ENCODE data around the gene TRPM8.

TRPM8 gene

DNA sequence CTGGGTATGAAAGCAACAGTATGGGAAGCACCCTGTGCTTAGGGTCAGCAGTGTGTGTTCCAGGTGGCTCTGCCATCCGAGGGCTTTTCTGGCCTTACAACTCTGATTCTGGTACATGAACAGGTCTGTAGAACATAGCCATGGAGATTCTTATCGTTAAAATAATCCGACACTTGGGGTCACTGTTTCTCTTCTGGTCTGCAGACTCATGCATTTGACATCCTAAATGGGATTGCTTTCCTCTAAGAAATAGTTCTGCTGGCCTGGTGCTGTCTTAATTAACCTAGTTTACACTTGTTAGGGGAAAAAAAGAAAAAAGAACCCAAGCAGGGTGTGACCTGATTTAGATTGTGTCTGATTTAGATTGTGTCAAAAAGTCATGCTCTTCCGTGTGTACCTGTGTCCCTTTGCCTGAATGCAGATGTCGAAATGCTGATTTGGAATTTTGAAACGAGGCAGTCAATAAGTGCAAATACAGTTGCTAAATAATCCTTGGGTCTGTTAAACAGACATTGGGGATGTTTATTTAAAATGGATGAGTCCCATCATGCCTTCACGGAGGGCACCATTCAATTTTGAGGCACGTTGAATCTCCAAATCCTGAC lies 59.6 kb downstream of the TRPM8 start:
- no peak for DNase-seq

DNA sequence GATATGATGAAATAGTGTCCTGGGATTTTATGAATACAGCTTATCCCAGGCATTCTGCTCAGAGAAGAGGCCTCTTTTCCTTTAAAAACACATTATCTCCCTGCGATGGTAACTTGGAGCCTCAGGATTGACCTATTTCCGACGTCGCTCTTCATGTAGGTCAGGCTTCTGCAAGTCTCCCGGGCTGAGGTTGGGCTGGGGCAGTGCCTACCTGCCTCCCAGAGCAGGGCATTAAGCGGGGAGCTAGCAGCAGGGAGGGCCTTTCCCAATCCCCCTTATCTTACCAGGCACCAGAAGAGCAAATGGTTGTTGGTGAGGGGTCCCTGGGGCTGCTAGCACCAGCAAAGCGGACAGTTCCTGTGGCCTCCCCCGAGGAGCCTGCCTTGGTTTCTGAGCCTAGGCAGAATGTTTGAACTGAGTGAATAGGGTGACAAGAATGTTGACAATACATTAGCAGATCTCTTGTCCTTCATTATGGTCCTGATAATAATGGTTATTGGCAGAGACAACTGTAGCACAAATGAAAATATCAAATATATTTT lies 60.2 kb downstream of the TRPM8 start:
- no peak for DNase-seq

DNA sequence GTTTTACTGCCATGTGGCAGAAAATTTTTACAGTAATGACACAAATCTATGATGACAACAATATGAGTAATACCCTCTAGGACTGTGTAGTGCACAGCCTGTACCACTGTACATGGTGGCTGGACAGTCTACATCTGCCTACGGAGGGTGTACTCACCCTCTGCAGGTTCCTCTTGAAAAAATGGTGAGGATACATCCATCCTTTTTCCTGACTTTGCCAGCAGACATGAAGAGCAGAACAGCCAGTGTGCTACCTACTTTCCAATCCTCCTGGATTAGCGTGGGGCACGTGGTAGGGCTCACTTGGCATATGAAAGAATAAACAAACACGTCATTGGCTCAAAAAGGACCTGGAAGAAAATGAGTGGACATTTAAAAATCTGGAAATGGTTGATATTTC lies 62.6 kb downstream of the TRPM8 start:
- no peak for DNase-seq

DNA sequence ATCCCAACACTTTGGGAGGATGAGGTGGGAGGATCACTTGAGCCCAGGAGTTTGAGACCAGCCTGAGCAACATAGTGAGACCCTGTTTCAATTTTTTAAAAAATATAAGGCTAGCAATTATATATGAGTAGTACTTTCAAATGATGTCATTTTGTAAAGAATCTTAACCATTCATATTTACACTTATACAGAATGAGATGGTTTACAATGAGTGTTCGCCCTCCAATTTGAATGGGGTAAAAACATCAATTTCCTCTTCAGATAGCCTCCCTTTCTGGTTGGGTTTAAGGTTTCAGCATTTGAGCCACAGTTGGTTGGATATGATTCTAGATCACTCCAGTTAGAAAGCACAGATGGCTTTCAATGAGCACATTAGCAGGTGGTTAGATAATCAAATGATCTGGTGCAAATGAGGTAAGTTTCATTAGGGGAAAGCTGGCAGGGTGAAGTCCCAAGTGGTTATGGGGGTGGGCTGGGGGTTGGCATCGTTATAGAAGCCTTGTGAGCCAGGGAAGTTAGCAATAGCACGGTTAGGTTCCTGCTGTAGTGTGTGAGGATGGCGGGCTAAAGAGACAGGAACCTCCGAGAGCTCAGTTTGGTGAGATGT lies 63.9 kb downstream of the TRPM8 start:
- DNase-seq = no peak

DNA sequence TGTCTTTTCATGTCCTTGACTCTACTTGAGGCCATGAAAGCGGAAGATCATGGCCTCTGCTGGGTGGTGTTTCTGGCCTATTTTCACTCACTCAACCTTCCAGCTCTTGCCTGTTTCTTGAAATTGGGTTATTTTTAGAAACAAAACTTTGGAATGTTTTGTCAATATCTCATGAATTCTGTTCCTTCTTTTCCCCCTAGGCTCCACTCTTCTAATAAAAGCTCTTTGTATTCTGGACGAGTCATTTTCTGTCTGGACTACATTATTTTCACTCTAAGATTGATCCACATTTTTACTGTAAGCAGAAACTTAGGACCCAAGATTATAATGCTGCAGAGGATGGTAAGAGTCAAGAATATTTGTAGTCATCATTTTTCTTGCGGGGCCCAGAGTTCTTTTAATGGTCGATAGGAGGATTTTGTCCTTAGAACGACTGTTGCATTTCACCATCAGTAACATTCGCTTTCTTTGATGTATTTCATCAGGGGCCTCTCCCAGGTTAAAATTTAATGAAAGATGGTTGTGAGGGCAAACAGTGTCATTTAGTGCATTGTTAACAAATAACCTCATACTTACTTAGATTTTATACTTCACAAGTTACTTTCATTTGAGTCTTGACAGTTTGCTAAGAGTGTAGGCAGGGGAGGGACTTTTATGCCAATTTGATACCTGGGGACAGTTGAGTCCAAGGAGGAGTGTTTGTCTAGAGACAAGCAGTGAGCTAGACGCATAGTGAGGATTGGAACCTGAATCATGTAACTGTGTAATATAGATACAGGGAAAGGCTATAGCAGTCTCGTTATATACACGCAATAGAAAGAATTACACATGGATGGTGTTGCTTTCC lies 64.6 kb downstream of the TRPM8 start:
- no peak for DNase-seq

DNA sequence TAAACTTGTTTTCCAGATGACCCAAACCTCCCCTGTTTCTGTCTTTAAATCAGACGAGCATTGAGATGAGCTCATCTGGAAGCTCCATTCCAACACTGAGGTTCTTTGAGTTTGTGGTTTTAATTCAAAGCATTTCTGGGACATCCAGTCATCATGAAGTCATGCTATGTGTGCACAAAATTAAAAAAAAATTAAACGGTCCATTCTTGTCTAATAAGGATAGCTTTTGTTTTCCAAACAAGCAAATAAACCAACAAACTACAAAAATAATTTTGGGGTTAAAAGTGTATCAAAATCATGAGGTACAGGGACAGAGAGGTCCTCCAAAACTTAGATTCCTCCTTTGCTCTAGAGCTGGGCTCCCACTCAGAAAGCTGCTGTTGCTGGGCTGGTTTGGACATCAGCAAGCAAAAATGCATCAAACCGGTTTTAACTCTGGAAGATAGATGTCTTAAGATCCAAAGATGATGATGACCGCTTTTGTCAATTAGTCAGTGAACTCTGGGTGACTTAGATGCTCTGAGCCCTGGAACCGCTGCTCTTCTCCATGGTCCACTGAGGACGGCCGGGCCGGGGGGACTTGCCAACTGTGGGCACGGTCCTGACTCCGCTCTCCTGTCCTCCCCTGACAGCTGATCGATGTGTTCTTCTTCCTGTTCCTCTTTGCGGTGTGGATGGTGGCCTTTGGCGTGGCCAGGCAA lies 65.4 kb downstream of the TRPM8 start:
- no peak for DNase-seq

DNA sequence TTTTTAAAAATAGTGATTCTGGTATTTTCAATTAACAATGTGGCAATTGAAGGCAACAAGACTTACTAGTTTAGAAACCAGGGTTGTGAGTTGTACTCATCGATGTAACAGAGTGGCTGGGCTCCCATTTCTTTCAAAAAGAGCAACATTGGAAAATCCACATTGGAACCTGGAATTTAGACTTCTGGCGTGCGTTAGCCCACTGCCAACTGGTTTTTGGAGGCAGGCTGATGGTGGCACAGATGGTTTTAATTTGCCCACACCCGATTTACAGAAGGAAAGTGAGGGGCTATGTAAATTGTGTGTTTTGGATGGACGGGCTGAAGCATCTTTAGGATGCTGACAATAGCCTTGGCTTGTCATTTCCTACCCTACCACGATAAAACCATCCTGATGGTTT lies 66.3 kb downstream of the TRPM8 start:
- no peak for DNase-seq

DNA sequence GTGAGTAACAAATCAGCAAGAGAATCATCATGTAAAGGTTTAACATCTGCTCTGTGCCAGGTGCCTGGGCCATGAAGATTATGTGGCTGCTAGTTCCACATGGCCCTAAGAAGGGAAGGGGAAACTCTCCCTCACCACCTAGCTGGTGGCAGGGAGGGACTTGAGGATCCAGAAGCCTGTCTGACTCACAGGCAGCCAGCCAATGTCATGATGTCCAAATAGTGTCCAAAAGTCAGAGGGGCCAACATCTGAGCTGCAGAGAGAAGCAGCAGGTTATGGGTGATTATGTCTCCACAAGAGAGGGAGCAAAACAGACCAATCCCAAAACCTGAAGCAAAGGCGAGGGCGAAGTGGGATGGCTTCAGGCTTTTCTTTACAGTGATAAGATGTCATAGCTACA lies 71.4 kb downstream of the TRPM8 start:
- no peak for DNase-seq

DNA sequence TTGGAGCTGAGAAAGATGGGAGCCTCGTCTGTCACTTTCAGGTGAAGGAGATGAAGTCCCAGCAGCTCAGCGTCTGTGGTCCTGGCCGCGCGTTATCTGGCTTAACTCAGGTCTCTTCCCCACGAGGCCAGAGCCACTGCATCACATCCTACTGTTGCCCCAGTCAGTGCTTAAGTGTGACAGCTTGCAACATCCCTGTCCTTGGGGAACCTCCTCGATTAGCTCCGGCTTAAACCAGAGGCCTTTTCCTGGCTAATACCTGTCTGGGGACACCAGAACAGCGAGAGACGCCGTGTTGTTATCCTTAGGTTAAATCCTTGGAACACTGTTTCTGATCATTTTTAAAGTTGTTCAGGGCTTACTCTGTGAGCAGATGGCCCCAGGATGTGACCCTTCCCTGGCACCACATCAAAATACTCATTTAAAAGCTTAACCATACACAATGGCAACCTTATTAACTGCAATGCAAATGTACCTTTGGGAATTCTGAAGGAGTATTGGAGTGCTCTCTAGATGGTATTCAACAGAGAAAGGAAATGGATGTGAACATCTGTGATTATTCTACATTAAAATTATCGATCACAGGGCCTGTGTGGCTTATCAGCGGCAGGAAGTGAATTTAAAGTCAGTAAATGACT lies 72.2 kb downstream of the TRPM8 start:
- DNase-seq = no peak

DNA sequence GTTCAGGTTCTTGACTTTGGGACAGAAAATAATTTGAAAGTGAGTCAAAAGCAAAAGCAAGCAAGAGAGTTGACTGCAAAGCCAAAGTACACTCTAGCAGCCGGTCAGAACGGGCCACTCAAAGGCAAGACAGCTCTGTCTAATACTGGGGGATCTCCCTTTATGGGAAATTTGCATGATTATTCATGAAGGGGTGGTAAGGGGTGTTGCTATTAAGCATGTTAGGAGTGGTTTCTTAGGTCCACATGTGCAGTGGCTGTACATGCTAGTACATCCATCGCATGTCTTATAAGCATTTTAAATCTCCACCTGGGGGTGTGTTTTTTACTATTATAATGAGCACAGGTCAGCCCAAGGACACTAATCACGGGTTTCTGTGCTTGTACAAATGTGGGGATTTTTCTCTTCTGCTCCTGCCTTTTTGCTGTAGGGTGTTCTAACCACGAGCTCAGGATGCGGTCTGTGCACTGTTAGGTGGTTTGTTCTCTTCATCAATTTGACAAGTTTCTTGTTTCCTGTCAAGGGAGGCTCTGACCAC lies 73.2 kb downstream of the TRPM8 start:
- peak; percentile 52 for DNase-seq

DNA sequence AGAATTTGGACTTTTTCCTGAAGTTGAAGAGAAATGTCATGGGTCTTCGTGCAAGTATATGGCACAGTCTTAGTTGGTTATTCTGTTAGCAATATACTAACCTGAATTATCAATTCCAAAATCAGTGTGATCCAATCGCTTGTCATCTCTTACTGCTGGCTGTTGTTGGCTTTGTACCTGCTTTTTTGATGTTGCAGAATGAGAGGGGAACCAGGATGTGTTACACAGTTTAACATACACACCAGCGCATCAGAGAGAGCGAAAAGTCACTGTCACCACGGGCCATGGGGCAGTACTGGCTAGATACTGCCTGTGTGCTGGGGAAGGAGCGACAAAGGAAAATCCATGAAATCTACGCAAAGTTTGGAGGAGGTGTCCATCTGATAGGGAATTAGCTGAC lies 74.0 kb downstream of the TRPM8 start:
- no peak for DNase-seq

DNA sequence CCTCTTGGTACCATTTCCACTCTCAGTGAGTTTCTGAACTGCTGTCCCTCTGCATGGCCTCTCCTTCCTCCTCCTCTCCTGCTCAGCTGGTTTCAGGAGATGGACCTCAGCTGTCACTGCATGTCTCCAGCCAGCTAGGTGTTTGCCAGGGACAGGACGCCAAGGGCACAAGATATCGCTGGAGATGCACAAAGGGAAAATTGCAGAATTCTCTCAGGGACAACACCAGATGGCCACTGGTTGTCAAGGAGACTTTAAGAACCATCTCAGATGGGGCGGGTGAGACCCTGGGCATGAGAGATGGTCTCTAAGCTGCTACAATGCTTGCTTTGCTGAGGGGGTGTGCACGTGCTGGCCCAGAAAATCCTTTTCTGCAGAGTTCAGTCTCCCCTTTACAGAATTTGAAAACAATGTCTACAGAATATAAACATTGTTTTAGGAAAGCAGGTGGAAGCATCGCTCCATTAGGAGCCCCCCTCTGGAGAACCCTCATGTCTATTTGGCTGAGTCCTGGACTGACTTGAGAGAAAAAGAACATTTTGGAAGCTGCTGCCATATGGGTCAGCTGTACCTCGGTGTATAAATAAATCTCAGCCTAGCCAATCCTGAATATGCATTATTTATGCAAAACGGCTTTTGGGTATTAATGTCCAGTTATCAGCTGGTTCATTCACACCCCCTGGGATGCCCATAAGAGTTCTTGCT lies 75.5 kb downstream of the TRPM8 start:
- no peak for DNase-seq

DNA sequence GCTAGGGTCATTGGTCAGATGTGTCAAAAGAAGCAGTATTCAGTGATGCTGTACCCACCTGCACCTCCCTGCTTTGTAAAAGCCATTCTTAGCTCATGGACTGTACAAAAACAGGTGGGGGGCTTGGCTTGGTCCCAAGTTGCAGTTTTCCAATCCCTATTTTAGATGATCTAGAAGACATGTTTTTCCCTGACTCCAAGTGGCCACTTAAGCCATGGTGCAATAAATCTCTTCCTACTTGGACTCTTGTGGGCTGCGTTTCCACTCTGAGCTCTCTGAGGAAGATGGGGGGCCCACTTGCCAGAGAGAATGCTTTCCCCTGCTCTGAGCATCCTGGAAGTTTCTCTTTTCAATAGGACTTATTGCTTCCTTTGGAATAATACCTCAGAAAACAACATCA lies 76.3 kb downstream of the TRPM8 start:
- DNase-seq = no peak

DNA sequence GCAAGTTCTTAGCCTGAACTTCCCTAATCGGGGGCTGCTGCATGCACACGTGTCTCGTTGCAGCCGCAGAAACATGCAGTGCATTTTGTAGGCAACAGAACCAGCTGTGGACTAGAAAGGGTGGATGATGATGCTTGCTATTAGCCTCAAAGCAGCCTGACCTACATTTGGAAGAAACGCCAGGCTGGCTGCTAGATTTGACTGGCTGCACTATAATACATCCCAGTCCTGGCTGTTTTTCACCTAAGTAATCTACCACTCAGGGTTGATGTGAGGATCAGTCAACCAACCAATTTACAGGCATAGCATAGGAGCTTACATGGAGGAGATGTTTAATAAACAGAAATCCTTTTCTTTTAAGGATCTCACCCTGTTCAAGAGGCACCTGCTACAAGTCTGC lies 77.0 kb downstream of the TRPM8 start:
- no peak for DNase-seq

DNA sequence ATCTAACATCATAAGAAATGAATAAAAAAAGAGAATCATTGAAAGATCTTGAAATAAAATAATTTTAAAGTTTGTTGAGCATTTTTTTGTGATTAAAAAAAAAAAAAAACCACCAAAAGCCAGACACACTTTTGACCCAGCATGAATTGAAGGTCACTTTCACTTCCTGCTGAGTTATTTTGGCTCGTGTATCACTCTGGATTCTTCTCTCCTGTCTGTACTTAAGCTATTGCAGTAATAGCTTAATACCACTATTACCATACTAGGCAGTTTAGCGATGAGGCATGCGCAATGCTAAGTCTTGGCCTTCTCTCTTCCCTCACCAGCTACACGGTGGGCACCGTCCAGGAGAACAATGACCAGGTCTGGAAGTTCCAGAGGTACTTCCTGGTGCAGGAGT lies 78.8 kb downstream of the TRPM8 start:
- no peak for DNase-seq

DNA sequence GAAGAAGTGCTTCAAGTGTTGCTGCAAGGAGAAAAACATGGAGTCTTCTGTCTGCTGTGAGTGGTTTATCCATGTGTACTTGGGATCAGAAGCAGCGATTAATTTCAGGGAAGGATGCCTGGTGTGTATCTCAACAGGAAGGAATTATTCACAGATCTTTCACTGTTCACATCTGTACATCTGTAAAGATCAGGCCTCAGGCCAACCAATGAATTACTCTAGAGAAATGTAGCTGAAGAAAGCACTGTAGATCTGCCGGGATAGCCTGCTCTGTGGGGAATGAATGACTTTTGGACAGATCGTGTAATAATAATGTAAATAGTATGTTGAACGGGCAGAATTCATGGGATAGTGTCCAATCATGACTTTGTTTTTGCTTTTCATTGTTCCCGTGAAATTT lies 79.3 kb downstream of the TRPM8 start:
- no peak for DNase-seq

DNA sequence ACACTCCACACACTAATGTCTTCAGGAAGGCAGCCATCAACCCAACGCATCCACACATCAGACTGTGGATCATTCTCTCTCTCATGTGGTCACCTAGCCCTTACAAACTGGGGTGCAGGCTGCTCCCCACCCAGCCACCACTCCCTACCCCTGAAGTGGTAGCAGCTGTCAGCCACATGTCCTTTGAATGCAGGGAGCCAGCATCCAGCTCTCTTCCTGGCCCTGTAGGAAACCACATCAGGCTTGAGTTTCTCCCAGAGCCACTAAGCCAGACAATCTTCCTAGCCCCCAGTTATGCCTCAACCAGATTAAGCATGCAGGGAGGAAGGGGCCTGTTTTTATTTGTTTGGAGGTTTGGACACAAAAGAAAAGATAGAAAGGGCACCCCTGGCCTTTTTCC lies 80.5 kb downstream of the TRPM8 start:
- DNase-seq = no peak

DNA sequence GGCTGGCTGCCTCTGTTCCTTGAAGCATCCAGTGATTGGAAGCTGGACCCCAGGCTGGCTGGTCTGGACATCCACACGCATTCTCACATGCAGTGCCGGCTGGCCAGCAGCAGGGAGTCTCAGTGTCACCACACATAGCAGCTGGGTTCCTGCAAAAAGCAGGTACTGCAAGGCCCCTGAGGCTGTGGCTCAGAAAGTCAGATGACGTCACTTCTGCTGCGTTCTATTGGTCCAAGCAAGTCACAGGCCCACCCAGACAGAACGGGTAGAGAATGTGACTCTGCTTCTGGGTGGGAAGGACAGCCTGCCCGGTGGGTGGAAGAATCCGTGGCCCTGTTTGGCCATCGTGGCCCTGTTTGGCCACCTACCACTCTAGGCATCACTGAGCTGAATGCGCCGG lies 82.0 kb downstream of the TRPM8 start:
- DNase-seq = no peak

DNA sequence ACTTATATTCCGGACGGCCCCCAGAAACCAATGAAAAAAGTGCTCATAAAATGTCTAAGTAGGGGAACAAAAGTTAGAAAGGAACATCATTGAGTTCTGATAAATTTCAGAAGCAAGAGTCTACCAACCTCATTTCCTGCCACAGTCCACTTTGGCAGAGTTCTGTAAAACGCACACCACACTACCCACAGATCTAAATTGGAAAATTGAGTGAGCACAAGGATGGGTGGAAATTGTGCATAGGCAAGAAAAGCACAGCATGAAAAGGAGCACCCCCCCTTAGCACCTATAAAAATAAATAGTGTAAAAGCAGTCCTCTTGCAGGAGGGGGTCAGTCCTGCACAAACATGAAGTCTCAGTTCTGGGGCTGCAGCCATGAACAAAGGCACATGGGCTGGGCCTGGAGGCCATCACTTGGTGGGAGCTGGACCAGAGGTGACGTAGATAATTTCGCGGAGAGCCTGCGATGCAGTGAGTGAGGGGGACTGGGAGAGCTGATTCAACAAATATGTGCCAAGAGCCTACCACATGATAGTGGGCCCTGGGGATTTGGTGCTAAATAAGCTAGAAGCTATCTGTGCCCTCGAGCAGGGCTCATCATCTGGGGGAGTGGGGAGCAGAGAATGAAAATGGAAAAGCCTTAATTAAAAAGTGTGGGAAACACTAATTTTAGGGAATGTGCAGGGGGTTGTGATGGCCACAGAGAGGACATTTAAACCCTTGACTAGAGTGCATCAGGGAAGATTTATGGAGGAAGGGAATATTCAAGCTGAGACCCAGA lies 84.4 kb downstream of the TRPM8 start:
- no peak for DNase-seq

DNA sequence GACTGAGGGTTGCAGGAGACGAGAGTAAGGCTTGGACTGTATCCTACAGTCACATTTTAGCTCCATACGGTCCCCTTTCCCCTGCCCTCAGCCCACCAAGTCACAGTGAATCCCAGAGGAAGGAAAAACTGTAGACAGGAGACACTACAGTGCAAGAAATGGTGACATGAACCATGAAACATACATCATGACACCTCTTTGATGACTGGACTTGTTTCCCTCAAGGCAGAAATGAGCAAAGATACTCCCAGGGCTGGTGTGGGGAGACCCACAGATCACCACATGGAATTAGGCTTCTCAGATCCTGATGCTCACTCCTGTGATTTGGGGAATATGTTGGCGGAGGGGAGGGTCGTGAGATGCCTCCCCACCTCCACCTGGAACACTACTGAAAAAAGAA lies 85.1 kb downstream of the TRPM8 start:
- no peak for DNase-seq

DNA sequence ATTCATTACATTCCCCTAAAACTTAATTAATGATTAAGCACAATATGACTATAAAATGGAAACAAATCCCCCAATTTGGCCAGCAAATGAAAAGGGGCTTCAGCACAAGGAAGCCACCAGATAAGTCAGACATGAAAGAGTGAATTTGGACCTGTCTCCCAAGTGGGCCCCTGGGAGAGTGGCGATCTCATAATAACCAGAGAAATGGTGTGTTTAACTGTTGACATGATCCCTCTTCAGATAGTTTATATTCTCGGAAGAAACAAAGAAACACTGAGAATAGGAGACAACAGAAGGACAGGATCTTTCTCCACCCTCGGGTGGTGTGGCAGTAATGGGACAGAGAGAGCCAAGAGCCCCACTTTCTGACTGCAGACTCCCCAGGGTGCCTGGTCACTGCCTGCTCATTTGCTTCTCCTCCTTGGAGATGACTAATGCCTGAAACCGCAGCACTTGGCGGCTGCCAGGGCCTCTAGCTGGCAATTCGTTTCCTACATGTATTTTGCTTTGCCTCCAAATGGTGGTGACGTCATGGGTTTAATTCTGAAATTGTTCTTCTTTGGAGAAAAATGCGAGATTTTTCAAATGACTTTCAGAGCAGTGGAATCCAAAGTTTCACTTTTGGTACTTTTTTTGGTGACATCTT lies 86.9 kb downstream of the TRPM8 start:
- DNase-seq = no peak

Measured in effector CD4-positive, alpha-beta T cell (primary cell).